EH (cell line): ENCODE results near the gene BCL11B.

ENCODE experiments used
- DNase-seq: peaks from one replicate; pipeline ENCODE4 v3.0.0-alpha.2; 2015; ENCODE audit warnings: low read depth

Gene BCL11B

DNA sequence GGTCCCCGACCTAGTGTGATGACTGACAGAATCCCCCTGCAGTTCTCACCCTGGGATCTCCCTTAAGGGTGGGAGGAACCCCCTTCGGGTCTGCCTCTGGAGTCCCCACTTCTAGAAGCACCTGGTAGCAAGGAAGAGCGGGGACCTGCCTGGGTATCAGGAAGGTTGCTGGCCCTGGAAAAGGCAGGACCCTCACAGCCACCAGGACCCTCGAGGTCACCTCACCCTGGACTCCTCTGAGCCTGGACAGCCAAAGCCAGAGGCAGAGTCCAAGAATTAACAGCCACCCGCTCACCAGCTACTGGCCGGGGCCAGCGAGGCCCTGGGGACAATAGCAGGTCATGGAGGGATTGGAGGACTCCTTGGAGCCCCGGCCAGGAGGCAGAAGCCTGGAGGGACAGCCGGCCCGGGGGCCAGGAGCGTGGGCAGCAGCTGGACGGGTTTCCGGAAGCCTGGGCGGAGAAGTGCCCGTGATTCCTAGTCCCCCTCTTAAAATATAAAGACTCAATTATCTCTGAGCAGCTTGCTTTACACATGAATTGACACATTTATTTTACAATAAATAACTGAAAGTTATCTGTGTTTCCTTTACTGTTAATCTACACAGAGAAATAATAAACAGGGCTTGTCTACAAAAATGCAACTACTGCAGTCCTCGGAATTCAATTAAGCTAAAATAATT, 17.5 kb downstream of the BCL11B start:
- no peak for DNase-seq

- no peak for DNase-seq
Measured at GRCh38 chr14:99253890-99254289, 18.1 kb downstream of the BCL11B start.

- no peak for DNase-seq
Measured at GRCh38 chr14:99252940-99253868, 18.8 kb downstream of the BCL11B start.

DNA sequence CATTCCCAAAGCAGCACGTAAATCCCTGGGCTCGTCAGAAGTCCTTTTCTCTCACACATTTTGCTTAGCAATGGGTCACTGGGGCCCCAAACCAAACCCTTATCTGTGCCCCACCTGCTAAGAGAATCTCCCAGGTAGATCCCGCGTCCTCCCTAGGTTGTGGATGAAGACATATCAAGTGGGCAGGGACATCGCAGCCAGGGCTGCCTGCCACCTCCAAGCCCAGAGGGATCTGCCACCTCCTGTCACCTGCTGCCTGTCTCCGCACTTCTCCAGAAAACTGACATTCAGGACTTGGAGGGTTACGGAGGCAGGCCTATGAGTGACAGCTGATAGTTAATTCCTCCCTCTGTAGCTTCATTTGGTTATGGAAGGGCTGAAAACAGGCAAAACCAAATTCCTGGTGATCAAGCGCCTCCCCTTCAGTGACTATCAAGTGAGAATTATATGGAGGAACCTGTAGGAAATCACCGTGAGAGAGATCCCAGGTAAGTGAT, 19.5 kb downstream of the BCL11B start:
- no peak for DNase-seq

GRCh38 chr14:99251721-99252120, 20.3 kb downstream of the BCL11B start:
- DNase-seq: no peak

DNA sequence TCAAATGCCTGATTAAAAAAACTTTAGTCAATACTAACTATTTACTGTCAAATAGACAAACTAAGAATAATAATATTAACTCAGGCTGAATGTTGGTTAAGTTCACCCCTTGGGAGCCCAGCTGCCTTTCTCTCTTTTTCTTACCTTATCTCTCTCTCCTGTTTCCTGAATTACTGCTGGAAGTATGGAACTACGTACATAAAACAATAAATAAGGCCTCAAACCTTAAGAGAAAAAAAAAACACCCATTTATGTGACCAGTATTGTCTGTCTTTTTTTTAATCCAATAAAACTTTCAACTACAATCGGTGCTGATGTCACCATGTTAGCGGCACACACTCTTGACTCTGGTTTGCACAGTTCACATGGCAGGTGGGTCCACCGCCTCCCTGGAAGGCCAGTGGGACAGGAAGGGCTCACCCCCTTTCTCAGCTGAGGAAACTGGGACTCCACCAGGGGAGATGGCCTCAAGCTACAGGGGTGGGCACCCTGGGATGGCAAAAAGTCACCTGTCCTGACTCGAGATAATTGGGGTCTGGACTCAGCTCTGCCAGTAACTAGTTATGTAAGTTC, 21.3 kb downstream of the BCL11B start:
- DNase-seq: no peak

- DNase-seq: no peak
Measured at GRCh38 chr14:99249389-99249788, 22.6 kb downstream of the BCL11B start.

DNA sequence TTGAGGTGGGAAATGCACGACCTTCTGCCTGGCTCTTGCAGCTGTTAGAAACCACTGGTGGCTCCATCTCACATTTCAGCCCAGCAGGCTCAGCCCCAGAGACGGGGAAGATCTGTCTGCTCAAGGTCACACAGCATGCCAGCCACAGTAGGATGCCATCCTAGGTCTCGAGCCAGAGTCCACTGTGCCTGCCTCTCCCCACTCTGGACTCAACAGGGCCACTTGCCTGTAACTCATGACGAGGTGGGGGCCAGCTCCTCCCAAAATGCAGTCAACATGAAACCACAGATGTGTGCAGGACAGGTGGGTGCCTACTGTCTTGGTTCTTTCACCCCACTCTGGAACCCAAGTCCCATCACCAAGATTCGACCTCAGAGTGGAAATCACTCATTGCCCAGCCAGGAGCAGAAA, 23.2 kb downstream of the BCL11B start:
- DNase-seq: no peak

DNA sequence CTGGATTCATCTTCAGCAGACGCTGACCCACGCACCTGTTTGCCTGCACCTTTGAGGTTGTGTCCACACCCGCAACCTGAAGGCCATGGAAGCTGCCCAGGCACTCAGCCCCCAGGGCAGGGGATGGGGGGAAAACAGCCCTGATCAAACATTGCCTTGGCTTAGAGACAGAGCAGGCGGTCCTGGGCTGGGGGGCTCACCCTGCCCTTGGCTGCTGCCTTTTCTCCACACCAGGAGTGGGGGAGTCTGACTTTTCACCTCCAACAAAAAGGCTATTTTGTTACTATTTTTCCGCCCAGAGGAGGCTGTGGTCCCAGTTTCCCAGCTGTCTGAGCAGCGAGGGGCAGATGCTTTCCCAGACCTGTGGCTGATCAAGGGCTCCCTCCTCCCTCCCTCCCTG, 24.2 kb downstream of the BCL11B start:
- DNase-seq: no peak

DNA sequence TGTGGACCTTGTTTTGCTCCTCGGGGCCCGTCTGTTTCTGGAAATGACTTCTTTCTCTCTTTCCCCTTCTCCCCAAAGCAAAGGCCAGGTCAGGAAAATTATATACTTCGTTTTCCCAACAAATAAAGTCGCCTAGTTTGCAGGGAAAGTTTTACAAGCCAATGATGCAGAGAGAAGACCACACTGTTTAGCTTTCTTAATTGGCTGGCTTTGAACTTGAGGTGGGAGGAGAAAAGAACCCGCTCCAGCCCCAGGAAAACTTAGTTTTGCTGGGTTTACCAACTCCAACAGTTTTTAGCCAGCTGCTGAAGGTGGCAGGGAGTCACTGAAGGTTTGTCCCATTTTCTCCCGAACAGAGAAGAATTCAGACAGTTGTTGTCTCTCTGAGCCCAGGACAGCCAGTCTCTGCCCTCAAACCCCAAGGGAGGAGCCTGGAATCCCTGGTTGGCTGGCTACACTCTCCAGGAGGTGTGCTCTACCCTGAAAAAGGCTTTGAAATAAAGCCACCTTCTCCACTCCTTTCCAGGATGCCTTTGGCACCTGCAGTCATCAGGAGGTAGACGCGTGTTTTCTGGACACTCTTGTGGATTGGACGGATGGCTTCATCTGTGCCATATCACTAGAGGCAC, 24.8 kb downstream of the BCL11B start:
- no peak for DNase-seq

GRCh38 chr14:99246536-99247097, 25.4 kb downstream of the BCL11B start:
- no peak for DNase-seq

DNA sequence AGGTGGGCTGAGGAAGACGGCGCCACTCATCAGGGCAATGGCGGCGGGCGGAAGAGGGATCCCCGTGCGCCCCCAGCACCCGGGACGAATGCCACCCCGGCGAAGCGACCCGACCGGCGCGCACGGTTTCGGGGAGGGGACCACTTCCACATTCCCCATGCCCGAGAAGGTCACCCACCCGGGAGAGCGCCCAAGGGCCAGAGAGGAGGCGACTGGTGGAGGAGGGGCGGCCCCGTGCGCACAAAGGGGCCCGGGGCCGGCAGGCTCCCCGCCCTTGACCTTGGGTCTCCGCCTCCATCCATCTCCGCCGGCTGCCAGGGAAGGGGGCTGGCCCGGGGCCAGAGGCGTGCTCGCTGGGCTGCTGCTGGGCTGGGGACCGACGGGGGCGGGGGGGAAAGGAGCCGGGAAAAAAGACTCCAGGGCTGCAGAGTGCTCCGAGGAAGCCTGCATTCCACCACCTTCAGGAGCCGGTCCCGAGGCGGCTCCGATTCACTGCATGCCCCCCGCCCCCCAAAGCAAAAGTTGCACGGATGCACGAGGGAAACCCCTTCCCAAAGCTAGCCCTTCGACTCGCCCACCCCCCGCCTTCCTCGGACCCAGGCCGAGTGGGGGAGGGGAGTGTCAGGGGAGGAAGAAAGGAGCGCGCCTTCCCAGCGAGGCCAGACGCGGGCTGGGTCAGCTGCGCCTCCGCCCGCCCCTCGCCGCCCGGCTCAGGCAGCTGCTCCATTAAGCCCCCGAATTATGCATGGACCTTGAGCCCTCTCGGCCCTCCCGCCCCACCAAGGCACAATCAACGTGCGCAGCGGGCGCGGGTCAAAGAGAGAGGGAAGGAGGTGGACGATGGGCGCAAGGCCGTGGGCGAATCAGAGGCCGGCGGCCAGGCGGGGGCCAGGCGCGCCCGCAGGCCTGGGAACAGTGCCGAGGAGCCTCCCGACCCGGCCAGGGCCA, 26.2 kb downstream of the BCL11B start:
- DNase-seq: no peak

DNA sequence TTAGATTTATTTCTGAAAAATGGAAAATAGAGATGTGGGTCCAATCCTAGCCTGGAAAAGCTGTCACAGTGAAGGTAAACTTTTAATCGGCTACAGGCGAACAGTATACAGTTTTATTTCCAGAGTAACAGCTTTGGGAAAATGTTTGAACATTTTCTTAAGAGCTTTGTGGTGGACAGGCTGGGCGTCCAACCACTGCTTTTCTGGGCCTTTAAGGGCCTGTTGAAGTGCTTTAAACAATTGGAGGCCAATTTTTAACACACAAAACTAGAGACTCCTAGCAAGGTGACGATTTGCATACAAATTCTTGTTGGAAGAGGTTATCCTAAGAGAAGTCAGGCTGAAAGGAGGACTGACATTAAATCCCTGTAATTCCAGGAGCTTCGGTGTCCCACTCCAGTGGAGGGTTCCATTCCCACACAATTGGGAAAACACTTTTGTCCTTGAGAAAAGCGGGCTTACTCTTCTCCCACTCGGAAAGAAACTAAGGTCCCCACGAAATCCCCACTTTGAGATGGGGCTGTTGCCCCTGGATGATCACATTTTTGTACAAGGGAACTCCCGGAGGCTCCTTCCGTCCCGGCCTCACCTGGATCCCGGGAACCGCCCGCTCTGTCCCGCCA, 26.9 kb downstream of the BCL11B start:
- DNase-seq: no peak

GRCh38 chr14:99244367-99244901, 27.6 kb downstream of the BCL11B start:
- DNase-seq: no peak

GRCh38 chr14:99242816-99243721, 28.9 kb downstream of the BCL11B start:
- DNase-seq: no peak

- DNase-seq: no peak
Measured at GRCh38 chr14:99242238-99242637, 29.8 kb downstream of the BCL11B start.

- no peak for DNase-seq
Measured at GRCh38 chr14:99241325-99242010, 30.5 kb downstream of the BCL11B start.

GRCh38 chr14:99240627-99241324, 31.2 kb downstream of the BCL11B start:
- no peak for DNase-seq
